WTC11 (cell line): ENCODE data around the gene STK40. TPM values are rescaled to one million over a fixed set of nuclear protein-coding genes. Genes with fewer than 3 reads are reported as not detected.
A peak's percentile ranks its signal among the peaks of the same experiment; 100 is the strongest.

ENCODE experiments used
- EMX1 ChIP-seq: fragments of 250-450 bp; sonication (Bioruptor Pico); IDR thresholded peaks from 2 replicates; pipeline ENCODE4 v1.8.0; 2021; ENCODE audit warnings: mild to moderate bottlenecking
- FOXK1 ChIP-seq: sonication (generic); formaldehyde crosslinking; IDR thresholded peaks from 2 replicates; pipeline ENCODE4 v1.8.0; 2022; ENCODE audit warnings: mild to moderate bottlenecking, moderate library complexity, missing genetic modification reagents
- FOXP1 ChIP-seq: sonication (generic); formaldehyde crosslinking; IDR thresholded peaks from 2 replicates; pipeline ENCODE4 v1.8.0; 2022; ENCODE audit warnings: missing genetic modification reagents, mild to moderate bottlenecking, moderate library complexity, borderline replicate concordance
- GABPB1 ChIP-seq: sonication (generic); formaldehyde crosslinking; IDR thresholded peaks from 2 replicates; pipeline ENCODE4 v1.8.1; 2023; ENCODE audit warnings: mild to moderate bottlenecking, missing genetic modification reagents
- IRF2 ChIP-seq: sonication (generic); formaldehyde crosslinking; IDR thresholded peaks from 2 replicates; pipeline ENCODE4 v1.8.0; 2022; ENCODE audit warnings: low read depth, missing genetic modification reagents, borderline replicate concordance
- JUN ChIP-seq: sonication (generic); formaldehyde crosslinking; IDR thresholded peaks from 2 replicates; pipeline ENCODE4 v1.8.0; 2023; ENCODE audit warnings: mild to moderate bottlenecking, missing genetic modification reagents
- SMAD3 ChIP-seq: sonication (generic); formaldehyde crosslinking; IDR thresholded peaks from 2 replicates; pipeline ENCODE4 v1.8.0; 2022; ENCODE audit warnings: missing genetic modification reagents, mild to moderate bottlenecking, borderline replicate concordance
- TP53 ChIP-seq: sonication (generic); formaldehyde crosslinking; IDR thresholded peaks from 2 replicates; pipeline ENCODE4 v1.8.1; 2023; ENCODE audit warnings: mild to moderate bottlenecking, missing genetic modification reagents
- ZBTB21 ChIP-seq: sonication (generic); formaldehyde crosslinking; IDR thresholded peaks from 2 replicates; pipeline ENCODE4 v1.8.1; 2023; ENCODE audit warnings: mild to moderate bottlenecking, missing genetic modification reagents, borderline replicate concordance
- ZNF423 ChIP-seq: fragments of 250-450 bp; sonication (Bioruptor Pico); IDR thresholded peaks from 2 replicates; pipeline ENCODE4 v2.1.2; 2022; ENCODE audit warnings: mild to moderate bottlenecking, moderate library complexity
- total RNA-seq: library from RNA; stranded (reverse); gene quantifications from 3 replicates; pipeline ENCODE4 v1.2.3, GENCODE V29; 2021
- TF ChIP-seq, protein P1 (sequence below): sonication (generic); formaldehyde crosslinking; IDR thresholded peaks from 2 replicates; pipeline ENCODE4 v1.8.1; 2022; ENCODE audit warnings: low read depth, missing genetic modification reagents, borderline replicate concordance
- TF ChIP-seq, protein P2 (sequence below): sonication (generic); formaldehyde crosslinking; IDR thresholded peaks from 2 replicates; pipeline ENCODE4 v1.8.1; 2023; ENCODE audit warnings: mild to moderate bottlenecking, missing genetic modification reagents, moderate library complexity
- TF ChIP-seq, protein P3 (sequence below): sonication (generic); formaldehyde crosslinking; conservative IDR thresholded peaks from 2 replicates; pipeline ENCODE4 v1.8.1; 2022; ENCODE audit warnings: mild to moderate bottlenecking, missing genetic modification reagents
- TF ChIP-seq, protein P4 (sequence below): sonication (generic); formaldehyde crosslinking; conservative IDR thresholded peaks from 2 replicates; pipeline ENCODE4 v1.8.1; 2023; ENCODE audit warnings: mild to moderate bottlenecking, low read depth, missing genetic modification reagents, moderate library complexity
- TF ChIP-seq, protein P5 (sequence below): sonication (generic); formaldehyde crosslinking; IDR thresholded peaks from 2 replicates; pipeline ENCODE4 v1.8.1; 2023; ENCODE audit warnings: mild to moderate bottlenecking, missing genetic modification reagents
- TF ChIP-seq, protein P6 (sequence below): fragments of 250-450 bp; sonication (Bioruptor Pico); IDR thresholded peaks from 2 replicates; pipeline ENCODE4 v2.1.2; 2022; ENCODE audit warnings: mild to moderate bottlenecking, moderate library complexity
- TF ChIP-seq, protein P7 (sequence below): fragments of 250-450 bp; sonication (Bioruptor Pico); IDR thresholded peaks from 2 replicates; pipeline ENCODE4 v1.9.0; 2021; ENCODE audit warnings: mild to moderate bottlenecking, borderline replicate concordance
- TF ChIP-seq, protein P8 (sequence below): sonication (generic); formaldehyde crosslinking; IDR thresholded peaks from 2 replicates; pipeline ENCODE4 v1.8.0; 2023; ENCODE audit warnings: mild to moderate bottlenecking, missing genetic modification reagents
- TF ChIP-seq, protein P9 (sequence below): sonication (generic); formaldehyde crosslinking; IDR thresholded peaks from 2 replicates; pipeline ENCODE4 v1.8.0; 2022; ENCODE audit warnings: mild to moderate bottlenecking, missing genetic modification reagents

STK40 gene
- total RNA-seq, 1 experiment from 2014 or later = 24.7 TPM

DNA sequence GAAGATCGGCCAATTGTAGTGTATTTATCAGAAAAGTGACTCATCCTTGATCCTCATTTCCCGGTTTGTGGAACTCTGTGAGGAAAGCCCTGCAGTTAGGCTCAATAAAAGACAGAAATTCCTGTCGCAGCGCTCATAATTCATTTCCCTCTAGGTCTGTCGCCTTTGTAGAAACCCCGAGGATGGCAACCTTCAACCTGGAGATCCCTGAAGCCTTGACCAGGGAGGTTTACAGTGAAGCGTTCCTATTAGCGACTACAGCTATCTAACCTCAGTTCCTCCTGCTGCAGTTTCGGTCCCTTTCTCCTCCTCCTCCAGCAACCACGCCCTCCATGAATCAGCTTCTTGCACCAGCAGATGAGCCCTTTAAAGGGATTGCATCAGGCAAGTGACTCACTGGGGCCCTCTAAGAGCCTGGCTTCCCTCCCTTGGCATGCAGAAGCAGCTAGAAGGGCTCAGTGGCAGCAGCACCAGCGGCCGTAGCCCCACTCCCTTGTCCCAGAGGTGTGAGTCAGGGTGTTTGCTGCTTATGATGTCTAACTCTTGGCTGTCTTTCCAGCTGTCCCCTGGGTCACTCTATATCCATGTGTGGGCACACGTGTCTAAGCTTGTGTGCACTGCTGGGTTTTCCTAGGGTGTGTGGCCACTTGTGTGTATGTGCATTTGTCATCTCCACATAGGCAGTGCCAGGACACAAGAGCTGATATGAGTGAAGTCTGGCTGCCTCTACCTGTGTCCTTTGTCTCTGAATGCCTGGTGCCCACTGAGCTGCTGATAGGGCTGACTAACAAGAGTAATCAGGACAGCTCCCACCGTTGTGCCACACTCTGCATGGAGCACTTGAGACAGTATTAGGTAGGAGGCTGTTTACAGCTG, 779 bp upstream of the STK40 start (continued):
- TF ChIP-seq, protein P1, sequence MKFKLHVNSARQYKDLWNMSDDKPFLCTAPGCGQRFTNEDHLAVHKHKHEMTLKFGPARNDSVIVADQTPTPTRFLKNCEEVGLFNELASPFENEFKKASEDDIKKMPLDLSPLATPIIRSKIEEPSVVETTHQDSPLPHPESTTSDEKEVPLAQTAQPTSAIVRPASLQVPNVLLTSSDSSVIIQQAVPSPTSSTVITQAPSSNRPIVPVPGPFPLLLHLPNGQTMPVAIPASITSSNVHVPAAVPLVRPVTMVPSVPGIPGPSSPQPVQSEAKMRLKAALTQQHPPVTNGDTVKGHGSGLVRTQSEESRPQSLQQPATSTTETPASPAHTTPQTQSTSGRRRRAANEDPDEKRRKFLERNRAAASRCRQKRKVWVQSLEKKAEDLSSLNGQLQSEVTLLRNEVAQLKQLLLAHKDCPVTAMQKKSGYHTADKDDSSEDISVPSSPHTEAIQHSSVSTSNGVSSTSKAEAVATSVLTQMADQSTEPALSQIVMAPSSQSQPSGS (CRISPR knock-in tag) = no peak
- peak; percentile 100 for TF ChIP-seq GABPB1
- TF ChIP-seq, protein P2, sequence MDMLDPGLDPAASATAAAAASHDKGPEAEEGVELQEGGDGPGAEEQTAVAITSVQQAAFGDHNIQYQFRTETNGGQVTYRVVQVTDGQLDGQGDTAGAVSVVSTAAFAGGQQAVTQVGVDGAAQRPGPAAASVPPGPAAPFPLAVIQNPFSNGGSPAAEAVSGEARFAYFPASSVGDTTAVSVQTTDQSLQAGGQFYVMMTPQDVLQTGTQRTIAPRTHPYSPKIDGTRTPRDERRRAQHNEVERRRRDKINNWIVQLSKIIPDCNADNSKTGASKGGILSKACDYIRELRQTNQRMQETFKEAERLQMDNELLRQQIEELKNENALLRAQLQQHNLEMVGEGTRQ (CRISPR knock-in tag) = no peak
- no peak for TF ChIP-seq FOXP1
- TF ChIP-seq, protein P3, sequence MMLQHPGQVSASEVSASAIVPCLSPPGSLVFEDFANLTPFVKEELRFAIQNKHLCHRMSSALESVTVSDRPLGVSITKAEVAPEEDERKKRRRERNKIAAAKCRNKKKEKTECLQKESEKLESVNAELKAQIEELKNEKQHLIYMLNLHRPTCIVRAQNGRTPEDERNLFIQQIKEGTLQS = peak; percentile 62; the same call in 1 of the 2 replicates
- TF ChIP-seq SMAD3 (CRISPR knock-in tag) = peak; percentile 82; the same call in 1 of the 2 replicates
- TF ChIP-seq, protein P4, sequence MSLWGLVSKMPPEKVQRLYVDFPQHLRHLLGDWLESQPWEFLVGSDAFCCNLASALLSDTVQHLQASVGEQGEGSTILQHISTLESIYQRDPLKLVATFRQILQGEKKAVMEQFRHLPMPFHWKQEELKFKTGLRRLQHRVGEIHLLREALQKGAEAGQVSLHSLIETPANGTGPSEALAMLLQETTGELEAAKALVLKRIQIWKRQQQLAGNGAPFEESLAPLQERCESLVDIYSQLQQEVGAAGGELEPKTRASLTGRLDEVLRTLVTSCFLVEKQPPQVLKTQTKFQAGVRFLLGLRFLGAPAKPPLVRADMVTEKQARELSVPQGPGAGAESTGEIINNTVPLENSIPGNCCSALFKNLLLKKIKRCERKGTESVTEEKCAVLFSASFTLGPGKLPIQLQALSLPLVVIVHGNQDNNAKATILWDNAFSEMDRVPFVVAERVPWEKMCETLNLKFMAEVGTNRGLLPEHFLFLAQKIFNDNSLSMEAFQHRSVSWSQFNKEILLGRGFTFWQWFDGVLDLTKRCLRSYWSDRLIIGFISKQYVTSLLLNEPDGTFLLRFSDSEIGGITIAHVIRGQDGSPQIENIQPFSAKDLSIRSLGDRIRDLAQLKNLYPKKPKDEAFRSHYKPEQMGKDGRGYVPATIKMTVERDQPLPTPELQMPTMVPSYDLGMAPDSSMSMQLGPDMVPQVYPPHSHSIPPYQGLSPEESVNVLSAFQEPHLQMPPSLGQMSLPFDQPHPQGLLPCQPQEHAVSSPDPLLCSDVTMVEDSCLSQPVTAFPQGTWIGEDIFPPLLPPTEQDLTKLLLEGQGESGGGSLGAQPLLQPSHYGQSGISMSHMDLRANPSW (CRISPR knock-in tag) = no peak
- no peak for TF ChIP-seq ZNF423 (CRISPR knock-in tag)
- TF ChIP-seq, protein P5, sequence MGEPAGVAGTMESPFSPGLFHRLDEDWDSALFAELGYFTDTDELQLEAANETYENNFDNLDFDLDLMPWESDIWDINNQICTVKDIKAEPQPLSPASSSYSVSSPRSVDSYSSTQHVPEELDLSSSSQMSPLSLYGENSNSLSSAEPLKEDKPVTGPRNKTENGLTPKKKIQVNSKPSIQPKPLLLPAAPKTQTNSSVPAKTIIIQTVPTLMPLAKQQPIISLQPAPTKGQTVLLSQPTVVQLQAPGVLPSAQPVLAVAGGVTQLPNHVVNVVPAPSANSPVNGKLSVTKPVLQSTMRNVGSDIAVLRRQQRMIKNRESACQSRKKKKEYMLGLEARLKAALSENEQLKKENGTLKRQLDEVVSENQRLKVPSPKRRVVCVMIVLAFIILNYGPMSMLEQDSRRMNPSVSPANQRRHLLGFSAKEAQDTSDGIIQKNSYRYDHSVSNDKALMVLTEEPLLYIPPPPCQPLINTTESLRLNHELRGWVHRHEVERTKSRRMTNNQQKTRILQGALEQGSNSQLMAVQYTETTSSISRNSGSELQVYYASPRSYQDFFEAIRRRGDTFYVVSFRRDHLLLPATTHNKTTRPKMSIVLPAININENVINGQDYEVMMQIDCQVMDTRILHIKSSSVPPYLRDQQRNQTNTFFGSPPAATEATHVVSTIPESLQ (CRISPR knock-in tag) = no peak
- TF ChIP-seq, protein P6, sequence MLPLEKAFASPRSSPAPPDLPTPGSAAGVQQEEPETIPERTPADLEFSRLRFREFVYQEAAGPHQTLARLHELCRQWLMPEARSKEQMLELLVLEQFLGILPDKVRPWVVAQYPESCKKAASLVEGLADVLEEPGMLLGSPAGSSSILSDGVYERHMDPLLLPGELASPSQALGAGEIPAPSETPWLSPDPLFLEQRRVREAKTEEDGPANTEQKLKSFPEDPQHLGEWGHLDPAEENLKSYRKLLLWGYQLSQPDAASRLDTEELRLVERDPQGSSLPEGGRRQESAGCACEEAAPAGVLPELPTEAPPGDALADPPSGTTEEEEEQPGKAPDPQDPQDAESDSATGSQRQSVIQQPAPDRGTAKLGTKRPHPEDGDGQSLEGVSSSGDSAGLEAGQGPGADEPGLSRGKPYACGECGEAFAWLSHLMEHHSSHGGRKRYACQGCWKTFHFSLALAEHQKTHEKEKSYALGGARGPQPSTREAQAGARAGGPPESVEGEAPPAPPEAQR (CRISPR knock-in tag) = no peak
- TF ChIP-seq, protein P7, sequence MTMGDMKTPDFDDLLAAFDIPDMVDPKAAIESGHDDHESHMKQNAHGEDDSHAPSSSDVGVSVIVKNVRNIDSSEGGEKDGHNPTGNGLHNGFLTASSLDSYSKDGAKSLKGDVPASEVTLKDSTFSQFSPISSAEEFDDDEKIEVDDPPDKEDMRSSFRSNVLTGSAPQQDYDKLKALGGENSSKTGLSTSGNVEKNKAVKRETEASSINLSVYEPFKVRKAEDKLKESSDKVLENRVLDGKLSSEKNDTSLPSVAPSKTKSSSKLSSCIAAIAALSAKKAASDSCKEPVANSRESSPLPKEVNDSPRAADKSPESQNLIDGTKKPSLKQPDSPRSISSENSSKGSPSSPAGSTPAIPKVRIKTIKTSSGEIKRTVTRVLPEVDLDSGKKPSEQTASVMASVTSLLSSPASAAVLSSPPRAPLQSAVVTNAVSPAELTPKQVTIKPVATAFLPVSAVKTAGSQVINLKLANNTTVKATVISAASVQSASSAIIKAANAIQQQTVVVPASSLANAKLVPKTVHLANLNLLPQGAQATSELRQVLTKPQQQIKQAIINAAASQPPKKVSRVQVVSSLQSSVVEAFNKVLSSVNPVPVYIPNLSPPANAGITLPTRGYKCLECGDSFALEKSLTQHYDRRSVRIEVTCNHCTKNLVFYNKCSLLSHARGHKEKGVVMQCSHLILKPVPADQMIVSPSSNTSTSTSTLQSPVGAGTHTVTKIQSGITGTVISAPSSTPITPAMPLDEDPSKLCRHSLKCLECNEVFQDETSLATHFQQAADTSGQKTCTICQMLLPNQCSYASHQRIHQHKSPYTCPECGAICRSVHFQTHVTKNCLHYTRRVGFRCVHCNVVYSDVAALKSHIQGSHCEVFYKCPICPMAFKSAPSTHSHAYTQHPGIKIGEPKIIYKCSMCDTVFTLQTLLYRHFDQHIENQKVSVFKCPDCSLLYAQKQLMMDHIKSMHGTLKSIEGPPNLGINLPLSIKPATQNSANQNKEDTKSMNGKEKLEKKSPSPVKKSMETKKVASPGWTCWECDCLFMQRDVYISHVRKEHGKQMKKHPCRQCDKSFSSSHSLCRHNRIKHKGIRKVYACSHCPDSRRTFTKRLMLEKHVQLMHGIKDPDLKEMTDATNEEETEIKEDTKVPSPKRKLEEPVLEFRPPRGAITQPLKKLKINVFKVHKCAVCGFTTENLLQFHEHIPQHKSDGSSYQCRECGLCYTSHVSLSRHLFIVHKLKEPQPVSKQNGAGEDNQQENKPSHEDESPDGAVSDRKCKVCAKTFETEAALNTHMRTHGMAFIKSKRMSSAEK (CRISPR knock-in tag) = 0 out of 2 replicates have a peak, but pooled peaks have one; percentile 47
- no peak for TF ChIP-seq ZBTB21 (CRISPR knock-in tag)
- TF ChIP-seq, protein P8, sequence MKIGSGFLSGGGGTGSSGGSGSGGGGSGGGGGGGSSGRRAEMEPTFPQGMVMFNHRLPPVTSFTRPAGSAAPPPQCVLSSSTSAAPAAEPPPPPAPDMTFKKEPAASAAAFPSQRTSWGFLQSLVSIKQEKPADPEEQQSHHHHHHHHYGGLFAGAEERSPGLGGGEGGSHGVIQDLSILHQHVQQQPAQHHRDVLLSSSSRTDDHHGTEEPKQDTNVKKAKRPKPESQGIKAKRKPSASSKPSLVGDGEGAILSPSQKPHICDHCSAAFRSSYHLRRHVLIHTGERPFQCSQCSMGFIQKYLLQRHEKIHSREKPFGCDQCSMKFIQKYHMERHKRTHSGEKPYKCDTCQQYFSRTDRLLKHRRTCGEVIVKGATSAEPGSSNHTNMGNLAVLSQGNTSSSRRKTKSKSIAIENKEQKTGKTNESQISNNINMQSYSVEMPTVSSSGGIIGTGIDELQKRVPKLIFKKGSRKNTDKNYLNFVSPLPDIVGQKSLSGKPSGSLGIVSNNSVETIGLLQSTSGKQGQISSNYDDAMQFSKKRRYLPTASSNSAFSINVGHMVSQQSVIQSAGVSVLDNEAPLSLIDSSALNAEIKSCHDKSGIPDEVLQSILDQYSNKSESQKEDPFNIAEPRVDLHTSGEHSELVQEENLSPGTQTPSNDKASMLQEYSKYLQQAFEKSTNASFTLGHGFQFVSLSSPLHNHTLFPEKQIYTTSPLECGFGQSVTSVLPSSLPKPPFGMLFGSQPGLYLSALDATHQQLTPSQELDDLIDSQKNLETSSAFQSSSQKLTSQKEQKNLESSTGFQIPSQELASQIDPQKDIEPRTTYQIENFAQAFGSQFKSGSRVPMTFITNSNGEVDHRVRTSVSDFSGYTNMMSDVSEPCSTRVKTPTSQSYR (CRISPR knock-in tag) = no peak
- TF ChIP-seq EMX1 (CRISPR knock-in tag) = 0 out of 2 replicates have a peak, but pooled peaks have one; percentile 31
- TF ChIP-seq JUN (CRISPR knock-in tag) = no peak; the same call in 1 of the 2 replicates
- TF ChIP-seq TP53 (CRISPR knock-in tag) = no peak
- TF ChIP-seq, protein P9, sequence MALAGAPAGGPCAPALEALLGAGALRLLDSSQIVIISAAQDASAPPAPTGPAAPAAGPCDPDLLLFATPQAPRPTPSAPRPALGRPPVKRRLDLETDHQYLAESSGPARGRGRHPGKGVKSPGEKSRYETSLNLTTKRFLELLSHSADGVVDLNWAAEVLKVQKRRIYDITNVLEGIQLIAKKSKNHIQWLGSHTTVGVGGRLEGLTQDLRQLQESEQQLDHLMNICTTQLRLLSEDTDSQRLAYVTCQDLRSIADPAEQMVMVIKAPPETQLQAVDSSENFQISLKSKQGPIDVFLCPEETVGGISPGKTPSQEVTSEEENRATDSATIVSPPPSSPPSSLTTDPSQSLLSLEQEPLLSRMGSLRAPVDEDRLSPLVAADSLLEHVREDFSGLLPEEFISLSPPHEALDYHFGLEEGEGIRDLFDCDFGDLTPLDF (CRISPR knock-in tag) = no peak
- TF ChIP-seq IRF2 = no peak
- TF ChIP-seq FOXK1 (CRISPR knock-in tag) = 0 out of 2 replicates have a peak, but pooled peaks have one; percentile 34
